ENCODE data around the gene P2RY14.

Gene P2RY14

GRCh38 chr3:151300539-151300938, 22.2 kb upstream of the P2RY14 start:
- DNase-seq: no peak

- no peak for DNase-seq
Measured at GRCh38 chr3:151299006-151299405, 20.7 kb upstream of the P2RY14 start.

GRCh38 chr3:151297429-151297828, 19.1 kb upstream of the P2RY14 start:
- DNase-seq: no peak

- no peak for DNase-seq
Measured at GRCh38 chr3:151296226-151296625, 17.9 kb upstream of the P2RY14 start.

GRCh38 chr3:151293127-151293526, 14.8 kb upstream of the P2RY14 start:
- no peak for DNase-seq

- DNase-seq: no peak
Measured at GRCh38 chr3:151290673-151291072, 12.3 kb upstream of the P2RY14 start.

- no peak for DNase-seq
Measured at GRCh38 chr3:151289445-151289844, 11.1 kb upstream of the P2RY14 start.

- DNase-seq: no peak
Measured at GRCh38 chr3:151285940-151286339, 7.6 kb upstream of the P2RY14 start.

- no peak for DNase-seq
Measured at GRCh38 chr3:151283907-151284461, 5.6 kb upstream of the P2RY14 start.

GRCh38 chr3:151283387-151283786, 5.0 kb upstream of the P2RY14 start:
- DNase-seq: no peak

GRCh38 chr3:151282921-151283320, 4.6 kb upstream of the P2RY14 start:
- DNase-seq: peak; percentile 73

GRCh38 chr3:151281671-151282324, 3.5 kb upstream of the P2RY14 start:
- DNase-seq: no peak

- peak; percentile 63 for DNase-seq
Measured at GRCh38 chr3:151276687-151277042, 1.7 kb downstream of the P2RY14 start.

GRCh38 chr3:151276038-151276686, 2.2 kb downstream of the P2RY14 start:
- DNase-seq: no peak

- DNase-seq: no peak
Measured at GRCh38 chr3:151275091-151275490, 3.3 kb downstream of the P2RY14 start.

GRCh38 chr3:151269631-151270030, 8.7 kb downstream of the P2RY14 start:
- DNase-seq: no peak

GRCh38 chr3:151268267-151269235, 9.8 kb downstream of the P2RY14 start:
- peak; percentile 41 for DNase-seq

GRCh38 chr3:151267066-151267465, 11.3 kb downstream of the P2RY14 start:
- DNase-seq: no peak

GRCh38 chr3:151265866-151266265, 12.5 kb downstream of the P2RY14 start:
- DNase-seq: peak; percentile 34

GRCh38 chr3:151265166-151265565, 13.2 kb downstream of the P2RY14 start:
- DNase-seq: no peak

- no peak for DNase-seq
Measured at GRCh38 chr3:151264605-151265004, 13.7 kb downstream of the P2RY14 start.

GRCh38 chr3:151262871-151263525, 15.3 kb downstream of the P2RY14 start:
- no peak for DNase-seq

- no peak for DNase-seq
Measured at GRCh38 chr3:151259664-151260063, 18.7 kb downstream of the P2RY14 start.
